CD14-positive monocyte (primary cell): ENCODE measurements around the gene TDRD6. TPM values are rescaled to one million over a fixed set of nuclear protein-coding genes. Genes with fewer than 3 reads are reported as not detected.
A peak's percentile ranks its signal among the peaks of the same experiment; 100 is the strongest.

ENCODE experiments used
- DNase-seq, 3 donors: peaks; one replicate each; pipeline ENCODE4 v3.0.0-alpha.2; 2011 to 2022
- H2AFZ ChIP-seq: 2 replicates; pipeline ENCODE4 v1.6.0; 2012; ENCODE audit warnings: mild to moderate bottlenecking, low read depth, low read length, inconsistent platforms; ENCODE audit not compliant: insufficient read depth, poor library complexity, severe bottlenecking
- H3K27ac ChIP-seq, 2 donors: 1 replicate in 1 of 2; 2 replicates in 1 of 2; pipeline ENCODE4 v1.5.1; 2012 to 2013; ENCODE audit warnings: low read length in 2 of 2, control low read depth in 1 of 2, inconsistent platforms in 1 of 2, low read depth in 1 of 2, mild to moderate bottlenecking in 1 of 2
- H3K27me3 ChIP-seq, 2 donors: one replicate each; pipeline versions ENCODE4 v1.6.0 to v1.6.1; 2011 to 2013; ENCODE audit warnings: low read length in 2 of 2; ENCODE audit not compliant: control insufficient read depth in 2 of 2, insufficient read depth in 2 of 2
- H3K36me3 ChIP-seq, 2 donors: replicated peaks in 1 of 2; 1 replicate in 1 of 2; 2 replicates in 1 of 2; pipeline versions ENCODE4 v1.5.1 to v1.6.1; 2012 to 2013; ENCODE audit warnings: low read length in 2 of 2, control low read depth in 1 of 2, inconsistent platforms in 1 of 2, mild to moderate bottlenecking in 1 of 2; ENCODE audit not compliant: insufficient read depth in 2 of 2, control insufficient read depth in 1 of 2
- H3K4me1 ChIP-seq, 2 donors: 1 replicate in 1 of 2; 2 replicates in 1 of 2; pipeline versions ENCODE4 v1.5.1 to v1.6.1; 2012 to 2013; ENCODE audit warnings: low read length in 2 of 2, control low read depth in 1 of 2, inconsistent platforms in 1 of 2, mild to moderate bottlenecking in 1 of 2, moderate library complexity in 1 of 2; ENCODE audit not compliant: insufficient read depth in 2 of 2, control insufficient read depth in 1 of 2
- H3K4me2 ChIP-seq: replicated peaks from 2 replicates; pipeline ENCODE3; 2012; ENCODE audit warnings: low read length, moderate library complexity, mild to moderate bottlenecking; ENCODE audit not compliant: poor library complexity, severe bottlenecking; ENCODE audit errors: extremely low read depth
- H3K4me3 ChIP-seq, 3 experiments: fragments of 200-600 bp in 1 of 3; sonication (generic) in 1 of 3; replicated peaks in 1 of 3; 1 replicate in 2 of 3; 2 replicates in 1 of 3; pipeline ENCODE4 v1.5.1; 2011 to 2013; ENCODE audit warnings: low read length in 3 of 3, mild to moderate bottlenecking in 3 of 3, control low read depth in 2 of 3, low read depth in 2 of 3, inconsistent platforms in 1 of 3, moderate library complexity in 1 of 3
- H3K79me2 ChIP-seq: 2 replicates; pipeline ENCODE4 v1.6.0; 2012; ENCODE audit warnings: mild to moderate bottlenecking, control low read depth, inconsistent platforms, low read length, moderate library complexity; ENCODE audit not compliant: insufficient read depth
- H3K9ac ChIP-seq: 2 replicates; pipeline ENCODE4 v1.6.0; 2017; ENCODE audit warnings: low read length, mild to moderate bottlenecking; ENCODE audit not compliant: insufficient read depth, poor library complexity, severe bottlenecking
- H3K9me3 ChIP-seq, 2 donors: replicated peaks in 1 of 2; 1 replicate in 1 of 2; 2 replicates in 1 of 2; pipeline versions ENCODE4 v1.5.1 to v1.6.1; 2012 to 2013; ENCODE audit warnings: low read length in 2 of 2, control low read depth in 1 of 2; ENCODE audit not compliant: control insufficient read depth in 1 of 2, insufficient read depth in 1 of 2
- H4K20me1 ChIP-seq: 2 replicates; pipeline ENCODE4 v1.6.0; 2012; ENCODE audit warnings: mild to moderate bottlenecking, low read length, control low read depth, moderate library complexity; ENCODE audit not compliant: insufficient read depth
- H3K27ac Mint-ChIP-seq, 7 donors: one replicate each; pipeline ENCODE4 v1.8.0; 2020; ENCODE audit warnings: mild to moderate bottlenecking in 7 of 7, mixed read lengths in 7 of 7, moderate library complexity in 6 of 7, inconsistent platforms in 2 of 7
- H3K27me3 Mint-ChIP-seq, 3 donors: one replicate each; pipeline ENCODE4 v1.8.0; 2021 to 2022; ENCODE audit warnings: low read depth in 3 of 3, mild to moderate bottlenecking in 3 of 3, mixed read lengths in 3 of 3, moderate library complexity in 3 of 3, inconsistent platforms in 1 of 3
- H3K36me3 Mint-ChIP-seq, 2 donors: one replicate each; pipeline ENCODE4 v1.8.0; 2020; ENCODE audit warnings: mixed read lengths in 2 of 2, inconsistent platforms in 1 of 2, mild to moderate bottlenecking in 1 of 2
- H3K4me1 Mint-ChIP-seq: one replicate; pipeline ENCODE4 v1.8.0; 2020; ENCODE audit warnings: mild to moderate bottlenecking, mixed read lengths
- H3K4me3 Mint-ChIP-seq, 2 donors: one replicate each; pipeline ENCODE4 v1.8.0; 2020; ENCODE audit warnings: mild to moderate bottlenecking in 2 of 2, mixed read lengths in 2 of 2, moderate library complexity in 1 of 2
- H3K9me3 Mint-ChIP-seq, 7 donors: one replicate each; pipeline ENCODE4 v1.8.0; 2020 to 2022; ENCODE audit warnings: mixed read lengths in 7 of 7, mild to moderate bottlenecking in 6 of 7, moderate library complexity in 6 of 7, inconsistent platforms in 2 of 7
- WGBS: methylation state at CpG from one replicate; pipeline ENCODE4 v1.1.5; 2013; ENCODE audit warnings: missing lambda C conversion rate; ENCODE audit not compliant: insufficient coverage; 5-methylcytosine and 5-hydroxymethylcytosine counted together
- intact Hi-C, 2 donors: fragments of 100-400 bp; cut with micrococcal nuclease; formaldehyde crosslinking; loops; one replicate each; pipeline versions ENCODE4 v1.15.0 to v1.15.1; 2023
- polyA plus RNA-seq, 3 donors: library from polyadenylated mRNA; depleted of rRNA in 1 of 3; unstranded in 2 of 3; stranded (reverse) in 1 of 3; fragments of 300-500 nt in 2 of 3; fragments of >200 nt in 1 of 3; fragmentation: Illumina TruSeq in 2 of 3; gene quantifications; 1 replicate in 2 of 3; 2 replicates in 1 of 3; pipeline ENCODE4 v1.2.3, GENCODE V29; 2012 to 2021
- TF ChIP-seq, protein P1 (sequence below): fragments of 200-600 bp; IDR thresholded peaks from one replicate; pipeline ENCODE4 v1.8.0; 2022; ENCODE audit warnings: antibody characterized with exemption, mild to moderate bottlenecking

TDRD6 gene
- polyA plus RNA-seq, 3 donors: 0.29 to 0.94 TPM; not detected in 1

DNA sequence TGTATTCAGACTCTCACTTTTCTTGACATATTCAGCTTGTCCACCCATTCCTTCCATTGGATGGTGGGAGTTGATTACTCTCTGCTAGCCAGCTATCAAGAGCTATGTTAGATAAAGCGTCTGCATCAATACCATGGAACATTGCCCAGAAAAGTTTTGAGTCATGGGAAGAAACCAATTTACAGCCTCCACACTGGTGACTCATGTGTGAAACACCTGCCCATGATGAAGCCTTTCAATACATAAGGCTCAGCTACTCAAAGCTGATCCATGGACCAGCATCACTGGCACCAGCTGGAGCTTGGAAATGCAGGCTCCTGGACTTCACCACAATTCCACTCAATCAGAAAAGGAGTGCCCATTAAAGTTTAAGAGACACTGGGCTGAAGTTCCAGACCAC lies 31.4 kb downstream of the TDRD6 start:
- Histone ChIP-seq H4K20me1 (no peaks in the 10 kb centered on the region), H3K4me1 (peaks cover 42 to 48% of the 10 kb centered on the region in 2 donors), H3K36me3 (peaks cover 13 to 15% of the 10 kb centered on the region in 2 donors), H3K9me3 (no peaks in the 10 kb centered on the region), H3K9ac (no peak overlapping the region), H3K27ac (no peak overlapping the region), H3K4me2 (no peak overlapping the region), H3K79me2 (no peaks in the 10 kb centered on the region), H3K4me3 (no peak overlapping the region), H3K27me3 (no peaks in the 10 kb centered on the region), H2AFZ (no peak overlapping the region)
- Mint-ChIP-seq H3K9me3 (peaks cover 0 to 2% (median 0%) of the 10 kb centered on the region in 7 donors), H3K4me3 (no peak overlapping the region), H3K36me3 (peaks cover 28 to 49% of the 10 kb centered on the region in 2 donors), H3K27me3 (no peaks in the 10 kb centered on the region), H3K27ac (peak overlapping the region in 1 of 7 donors; percentile 21), H3K4me1 (peaks cover 47% of the 10 kb centered on the region)
- intact Hi-C loops: loop anchor here in 1 of 2 donors (5.0 kb wide), 1 partner anchor 53 kb away; no protein-coding TSS in a partner anchor
- 100% methylated on average over 1 of the region's 1 CpG for WGBS
- DNase-seq: peak in 1 of 3 donors; percentile 41
- TF ChIP-seq, protein P1, sequence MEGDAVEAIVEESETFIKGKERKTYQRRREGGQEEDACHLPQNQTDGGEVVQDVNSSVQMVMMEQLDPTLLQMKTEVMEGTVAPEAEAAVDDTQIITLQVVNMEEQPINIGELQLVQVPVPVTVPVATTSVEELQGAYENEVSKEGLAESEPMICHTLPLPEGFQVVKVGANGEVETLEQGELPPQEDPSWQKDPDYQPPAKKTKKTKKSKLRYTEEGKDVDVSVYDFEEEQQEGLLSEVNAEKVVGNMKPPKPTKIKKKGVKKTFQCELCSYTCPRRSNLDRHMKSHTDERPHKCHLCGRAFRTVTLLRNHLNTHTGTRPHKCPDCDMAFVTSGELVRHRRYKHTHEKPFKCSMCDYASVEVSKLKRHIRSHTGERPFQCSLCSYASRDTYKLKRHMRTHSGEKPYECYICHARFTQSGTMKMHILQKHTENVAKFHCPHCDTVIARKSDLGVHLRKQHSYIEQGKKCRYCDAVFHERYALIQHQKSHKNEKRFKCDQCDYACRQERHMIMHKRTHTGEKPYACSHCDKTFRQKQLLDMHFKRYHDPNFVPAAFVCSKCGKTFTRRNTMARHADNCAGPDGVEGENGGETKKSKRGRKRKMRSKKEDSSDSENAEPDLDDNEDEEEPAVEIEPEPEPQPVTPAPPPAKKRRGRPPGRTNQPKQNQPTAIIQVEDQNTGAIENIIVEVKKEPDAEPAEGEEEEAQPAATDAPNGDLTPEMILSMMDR: no peak

DNA sequence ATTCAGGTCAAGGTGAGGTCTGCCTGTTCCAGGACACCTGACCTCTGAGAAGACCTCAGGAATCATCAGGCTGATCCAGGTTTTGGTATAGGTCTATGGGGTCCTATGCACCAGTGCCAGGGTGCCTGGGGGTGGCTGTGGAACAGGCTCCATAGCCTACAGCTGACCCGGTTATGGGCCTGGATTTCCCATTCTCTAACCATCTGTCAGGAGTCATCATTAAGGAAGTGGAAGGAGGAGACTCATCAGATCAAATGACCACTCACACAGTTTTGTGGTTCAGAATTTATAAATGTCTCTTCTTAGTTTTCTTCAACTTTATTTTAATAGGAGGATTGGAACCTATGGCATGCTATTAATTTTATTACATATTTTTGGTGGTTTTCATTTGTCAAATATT lies 32.7 kb downstream of the TDRD6 start:
- no peaks in the 10 kb centered on the region for H3K27me3 Mint-ChIP-seq
- no peak overlapping the region for H3K4me3 Mint-ChIP-seq
- intact Hi-C loops: no loop called here

More for the DNA sequence above, 32.7 kb downstream of the TDRD6 start:
- no peak overlapping the region for H3K27ac ChIP-seq
- Mint-ChIP-seq H3K9me3 (peaks cover 0 to 2% (median 0%) of the 10 kb centered on the region in 7 donors), H3K4me1 (peaks cover 34% of the 10 kb centered on the region), H3K36me3 (peaks cover 28 to 49% of the 10 kb centered on the region in 2 donors), H3K27ac (no peak overlapping the region)
- no peak overlapping the region for H3K4me2 ChIP-seq
- no peaks in the 10 kb centered on the region for H3K27me3 ChIP-seq
- no peaks in the 10 kb centered on the region for H4K20me1 ChIP-seq
- H2AFZ ChIP-seq: no peak overlapping the region
- TF ChIP-seq, protein P1: no peak
- H3K4me1 ChIP-seq: peaks cover 30 to 35% of the 10 kb centered on the region in 2 donors
- no peaks in the 10 kb centered on the region for H3K9me3 ChIP-seq
- no peak overlapping the region for H3K9ac ChIP-seq
- DNase-seq: peak in 1 of 3 donors; percentile 14
- peaks cover 13 to 15% of the 10 kb centered on the region in 2 donors for H3K36me3 ChIP-seq
- WGBS: no CpG with 5 or more reads among the region's 1 CpG
- H3K4me3 ChIP-seq: no peak overlapping the region
- H3K79me2 ChIP-seq: no peaks in the 10 kb centered on the region
